ENCODE measurements around the gene SND1. TPM values are rescaled to one million over a fixed set of nuclear protein-coding genes. Genes with fewer than 3 reads are reported as not detected.

The SND1 gene
- total and polyA plus RNA-seq, 10 of the 15 experiments (the other 5 are each of a cell fraction or from before 2014, with no cell fraction given): 52.4 to 270 (median 146) TPM

- intact Hi-C loops (cut with micrococcal nuclease; ENCODE audit: unreplicated experiment) (no loop called here), in situ Hi-C loops (cut with MboI) (no loop called here)
- Histone ChIP-seq H2AFZ (ENCODE audit: control insufficient read depth, low read depth, low read length) (no peak overlapping the region), H3K27ac (ENCODE audit: control insufficient read depth, insufficient read depth) (no peak overlapping the region), H3K4me1 (ENCODE audit: control insufficient read depth, insufficient read depth, low read length) (0 out of 2 replicates have a peak, but pooled peaks cover 4% of the 10 kb centered on the region), H3K79me2 (ENCODE audit: control insufficient read depth, insufficient read depth, low read length) (peaks cover 73% of the 10 kb centered on the region), H4K20me1 (ENCODE audit: control insufficient read depth, insufficient read depth) (no peaks in the 10 kb centered on the region), H3K4me3 (no peak overlapping the region), H3K9me3 (replicated peaks; ENCODE audit: control insufficient read depth, insufficient read depth, low read length) (peaks cover 2% of the 10 kb centered on the region; the same call in 2 of the 3 replicates), H3K27me3 (replicated peaks in 1 of 2; ENCODE audit: control insufficient read depth in 2 of 2, insufficient read depth in 2 of 2, low read length in 1 of 2) (no peaks in the 10 kb centered on the region), H3K36me3 (ENCODE audit: control insufficient read depth in 2 of 2, insufficient read depth in 2 of 2, low read length in 1 of 2) (peaks cover 7 to 14% of the 10 kb centered on the region in 2 experiments; a peak in 3 of 4 replicates), H3K4me2 (ENCODE audit: control insufficient read depth, insufficient read depth) (no peak overlapping the region), H3K9ac (ENCODE audit: control insufficient read depth, insufficient read depth, low read length) (no peak overlapping the region)
- DNase-seq (ENCODE audit: low read depth, low spot score) (no peak), FAIRE-seq (no peak), ATAC-seq (no peak)
- no TSS peak for BruUV-seq (replicated peaks)
- TF ChIP-seq POLR2AphosphoS2 (IDR thresholded peaks at IDR 0.05; ENCODE audit: low read depth, low read length): no peak
- no peak for TF ChIP-seq RCOR1 (conservative IDR thresholded peaks at IDR 0.05; ENCODE audit: low read depth, low read length)
- no peak for TF ChIP-seq JUND (IDR thresholded peaks at IDR 0.05; ENCODE audit: low read depth, low read length)
- TF ChIP-seq NKRF (conservative IDR thresholded peaks at IDR 0.05): no peak
- no peak for TF ChIP-seq SP1 (IDR thresholded peaks at IDR 0.05; ENCODE audit: low read depth, low read length)
- no peak for TF ChIP-seq HDGF (IDR thresholded peaks at IDR 0.05)
- no peak for TF ChIP-seq ASH2L (IDR thresholded peaks at IDR 0.05; ENCODE audit: borderline replicate concordance, low read depth)
- no peak for TF ChIP-seq SPI1 (IDR thresholded peaks at IDR 0.05; ENCODE audit: borderline replicate concordance, insufficient read depth, low read depth, low read length)
- TF ChIP-seq, protein P1, sequence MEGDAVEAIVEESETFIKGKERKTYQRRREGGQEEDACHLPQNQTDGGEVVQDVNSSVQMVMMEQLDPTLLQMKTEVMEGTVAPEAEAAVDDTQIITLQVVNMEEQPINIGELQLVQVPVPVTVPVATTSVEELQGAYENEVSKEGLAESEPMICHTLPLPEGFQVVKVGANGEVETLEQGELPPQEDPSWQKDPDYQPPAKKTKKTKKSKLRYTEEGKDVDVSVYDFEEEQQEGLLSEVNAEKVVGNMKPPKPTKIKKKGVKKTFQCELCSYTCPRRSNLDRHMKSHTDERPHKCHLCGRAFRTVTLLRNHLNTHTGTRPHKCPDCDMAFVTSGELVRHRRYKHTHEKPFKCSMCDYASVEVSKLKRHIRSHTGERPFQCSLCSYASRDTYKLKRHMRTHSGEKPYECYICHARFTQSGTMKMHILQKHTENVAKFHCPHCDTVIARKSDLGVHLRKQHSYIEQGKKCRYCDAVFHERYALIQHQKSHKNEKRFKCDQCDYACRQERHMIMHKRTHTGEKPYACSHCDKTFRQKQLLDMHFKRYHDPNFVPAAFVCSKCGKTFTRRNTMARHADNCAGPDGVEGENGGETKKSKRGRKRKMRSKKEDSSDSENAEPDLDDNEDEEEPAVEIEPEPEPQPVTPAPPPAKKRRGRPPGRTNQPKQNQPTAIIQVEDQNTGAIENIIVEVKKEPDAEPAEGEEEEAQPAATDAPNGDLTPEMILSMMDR (IDR thresholded peaks at IDR 0.05 in 2 of 3, conservative IDR thresholded peaks at IDR 0.05 in 1 of 3; ENCODE audit: control insufficient read depth in 2 of 3, extremely low read depth in 1 of 3, insufficient read depth in 1 of 3, low read depth in 3 of 3, low read length in 3 of 3): no peak
- no peak for TF ChIP-seq CHD4 (IDR thresholded peaks at IDR 0.05)
- no peak for TF ChIP-seq KLF5 (IDR thresholded peaks at IDR 0.05; ENCODE audit: partially characterized antibody)
- TF ChIP-seq STAT1 (conservative IDR thresholded peaks at IDR 0.05): no peak
- TF ChIP-seq TAF1 (IDR thresholded peaks at IDR 0.05; ENCODE audit: borderline replicate concordance, low read depth, low read length): no peak
- no peak for TF ChIP-seq JUNB (IDR thresholded peaks at IDR 0.05)
- TF ChIP-seq BHLHE40 (IDR thresholded peaks at IDR 0.05; ENCODE audit: borderline replicate concordance in 1 of 2, low read depth in 2 of 2, low read length in 1 of 2): no peak
- TF ChIP-seq RUNX3 (IDR thresholded peaks at IDR 0.05; ENCODE audit: low read length): no peak
- no peak for TF ChIP-seq TCF3 (IDR thresholded peaks at IDR 0.05; ENCODE audit: borderline replicate concordance, insufficient read depth, low read depth, low read length)
- TF ChIP-seq HDAC2 (IDR thresholded peaks at IDR 0.05): no peak
- TF ChIP-seq ZNF274 (IDR thresholded peaks at IDR 0.05; ENCODE audit: insufficient read depth, insufficient read length): no peak
- no peak for TF ChIP-seq NBN (IDR thresholded peaks at IDR 0.05)
- ChIA-PET CTCF (interaction anchor here (0.5 to 1.5 kb wide), 4 partner anchors 13 to 694 kb away, joined by 3 to 4 read pairs (median 3); no protein-coding TSS in a partner anchor), SMC1A (ENCODE audit: uncharacterized antibody, unreplicated experiment) (interaction anchor here (0.9 to 1.5 kb wide), 7 partner anchors 8 to 19 kb away, joined by 3 to 6 read pairs (median 4); no protein-coding TSS in a partner anchor), RAD21 (ENCODE audit: unreplicated experiment) (interaction anchor here (1.0 kb wide), 1 partner anchor 10 kb away, joined by 3 read pairs; no protein-coding TSS in a partner anchor), POLR2A (interaction anchor here (2.2 kb wide), 1 partner anchor 19 kb away, joined by 12 read pairs; no protein-coding TSS in a partner anchor)
- WGBS (ENCODE audit: insufficient coverage, insufficient replicate concordance, low lambda C conversion rate, missing lambda C conversion rate): 95% methylated on average over 3 of the region's 3 CpGs
Observed at GRCh38 chr7:127673902-127674301, 21.9 kb downstream of the SND1 start.

Data from GM12878 (cell line).